ENCODE measurements around the gene COX6B1.

- TF ChIP-seq CTCF (IDR thresholded peaks at IDR 0.05), result no peak
- TF ChIP-seq POLR2A (IDR thresholded peaks at IDR 0.05), result no peak
Observed at GRCh38 chr19:35665157-35665556, 17.0 kb downstream of the COX6B1 start.

Measured in Peyer's patch (tissue), 4 donors.